Umbilical cord (tissue), 2 donors: ENCODE measurements around the gene ATL3. TPM values are rescaled to one million over a fixed set of nuclear protein-coding genes. Genes with fewer than 3 reads are reported as not detected.
"Not testable (repeated sequence)": the region's sequence is repeated elsewhere in the genome, so short reads cannot be mapped to it uniquely, and the experiment has no call there.

ENCODE experiments used
- DNase-seq: peaks from one replicate; pipeline ENCODE4 v3.0.0-alpha.2; 2015; ENCODE audit warnings: low spot score
- total RNA-seq: library from RNA; depleted of rRNA; stranded (reverse); fragments of >200 nt; gene quantifications from one replicate; pipeline ENCODE4 v1.2.3, GENCODE V29; 2014; ENCODE audit warnings: low replicate concordance; ENCODE audit not compliant: insufficient read depth

Gene ATL3
- total RNA-seq, 1 donor from 2014 or later, result 153 TPM

- DNase-seq, result peak; percentile 63
Observed at GRCh38 chr11:63682066-63683021, 11.2 kb upstream of the ATL3 start.

GRCh38 chr11:63681321-63682065, 10.3 kb upstream of the ATL3 start, which contains the start of gene RTN3:
Gene RTN3, plus strand, starts transcription at chr11:63681500. Its CDS starts 137 bp downstream, at chr11:63681637.
- peak; percentile 99 for DNase-seq

- no peak for DNase-seq
Observed at GRCh38 chr11:63680834-63681320, 9.7 kb upstream of the ATL3 start.

- DNase-seq, result no peak
Observed at GRCh38 chr11:63673579-63673978, 2.4 kb upstream of the ATL3 start.

GRCh38 chr11:63672936-63673539, 1.9 kb upstream of the ATL3 start:
- no peak for DNase-seq

- DNase-seq, result no peak
Observed at GRCh38 chr11:63672156-63672463, 934 bp upstream of the ATL3 start.

DNA sequence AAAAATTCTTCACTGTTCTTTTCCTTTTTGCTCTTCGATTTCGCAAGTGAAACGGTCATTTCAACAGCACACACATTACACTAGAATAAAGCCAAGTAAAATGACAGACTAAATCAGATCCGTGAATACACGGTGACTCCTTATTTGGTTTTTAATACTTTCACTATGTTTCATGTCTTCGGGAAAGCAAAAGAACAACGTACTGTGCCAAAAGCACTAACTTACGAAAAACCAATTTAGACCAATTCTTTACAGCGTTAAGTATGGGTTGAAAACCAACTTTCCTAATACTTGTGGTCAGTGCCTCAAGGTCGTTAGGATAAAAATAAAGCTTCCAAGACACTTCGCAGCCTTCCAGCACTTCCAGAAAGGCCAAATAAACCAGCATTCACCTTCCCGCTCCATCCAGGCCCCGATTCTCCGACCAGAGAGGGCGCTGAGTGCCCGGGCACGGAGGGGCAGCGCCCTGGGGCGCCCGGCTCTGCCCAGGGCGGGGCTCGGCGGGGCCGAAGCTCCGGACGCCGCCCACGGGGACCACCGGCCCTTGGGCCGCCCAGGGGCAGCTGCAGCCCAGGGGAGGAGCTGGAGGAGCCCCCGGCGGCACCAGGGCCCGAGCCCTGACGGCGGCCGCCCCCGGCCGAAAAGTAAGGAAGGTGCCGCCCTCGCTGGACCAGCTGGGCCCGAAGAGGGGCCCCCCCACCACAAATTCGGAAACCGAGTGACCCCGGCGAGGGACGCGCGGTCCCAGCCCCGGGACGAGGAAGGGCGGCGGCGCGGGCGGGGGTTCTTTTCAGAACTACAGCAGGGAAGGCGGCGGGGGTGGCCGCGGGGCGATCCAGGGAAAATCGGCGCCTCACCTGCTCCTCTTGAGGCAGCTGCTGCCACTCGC, 499 bp downstream of the ATL3 start:
- DNase-seq, result peak; percentile 65

DNA sequence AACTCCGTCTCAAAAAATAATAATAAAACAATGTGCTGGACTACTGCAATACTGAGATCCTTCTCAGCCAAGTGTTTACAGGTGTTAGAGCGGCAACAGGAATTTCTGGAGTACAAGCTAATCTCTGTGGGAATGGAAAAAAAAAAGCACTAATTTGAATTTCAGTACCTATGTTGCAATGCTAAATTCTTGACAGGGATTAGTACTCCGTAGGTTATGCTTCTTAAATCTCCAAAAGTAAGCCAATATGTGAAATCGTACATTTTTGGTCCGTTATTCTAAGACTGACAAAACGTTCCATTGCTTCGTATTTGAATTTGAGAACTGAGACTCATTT, 1.1 kb downstream of the ATL3 start:
- no peak for DNase-seq

- DNase-seq, result peak; percentile 89
Observed at GRCh38 chr11:63667995-63668795, 3.0 kb downstream of the ATL3 start.

DNA sequence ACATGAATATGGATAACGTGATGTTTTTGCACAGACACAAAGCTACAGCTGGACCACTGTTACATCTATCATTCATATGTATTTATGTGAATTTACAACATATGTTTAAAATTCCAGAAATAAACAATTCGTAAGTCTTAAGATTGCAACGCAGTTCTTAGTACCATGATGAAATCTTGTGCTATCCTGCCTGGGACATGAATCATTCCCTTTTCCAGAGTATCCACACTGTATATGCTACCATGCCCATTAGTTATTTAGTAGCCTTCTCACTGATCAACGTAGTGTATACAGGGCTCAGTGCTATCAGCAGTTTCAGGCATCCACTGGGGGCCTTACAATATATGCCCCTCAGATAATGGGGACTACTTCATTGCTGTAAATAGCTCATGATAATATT, 4.3 kb downstream of the ATL3 start:
- DNase-seq, result no peak

- DNase-seq, result no peak
Observed at GRCh38 chr11:63663809-63664208, 7.4 kb downstream of the ATL3 start.

DNA sequence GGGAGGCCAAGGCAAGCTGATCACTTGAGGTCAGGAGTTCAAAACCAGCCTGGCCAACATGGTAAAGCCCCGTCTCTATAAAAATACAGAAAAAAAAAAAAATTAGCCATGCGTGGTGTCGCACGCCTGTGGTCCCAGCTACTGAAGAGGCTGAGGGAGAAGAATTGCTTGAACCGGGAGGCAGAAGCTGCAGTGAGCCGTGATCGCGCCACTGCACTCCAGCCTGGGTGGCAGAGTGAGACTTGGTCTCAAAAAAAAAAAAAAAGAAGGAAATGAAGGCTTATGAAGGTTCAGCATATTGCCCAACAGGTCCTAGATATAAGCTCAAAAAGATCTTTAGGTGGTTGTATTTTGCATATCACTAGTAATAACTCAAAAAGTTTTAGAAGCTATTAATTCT, 10.2 kb downstream of the ATL3 start:
- DNase-seq, result no peak

DNA sequence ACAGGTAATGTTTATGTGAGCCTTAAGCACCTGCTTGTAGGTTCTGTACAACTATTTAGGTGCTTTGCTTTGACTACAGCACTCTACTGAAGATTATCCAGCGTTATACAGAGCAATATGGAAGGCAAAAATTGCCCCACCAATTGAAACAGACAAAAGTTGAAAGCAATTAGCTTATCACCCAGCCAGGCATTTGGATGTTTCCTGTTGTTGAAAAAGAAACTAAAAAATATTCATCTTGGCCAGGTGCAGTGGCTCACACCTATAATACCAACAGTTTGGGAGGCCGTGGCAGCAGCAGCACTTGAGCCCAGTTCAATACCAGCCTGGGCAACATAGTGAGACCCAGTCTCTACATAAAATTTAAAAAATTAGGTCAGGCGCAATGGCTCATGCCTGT, 18.5 kb downstream of the ATL3 start:
- DNase-seq, result no peak

GRCh38 chr11:63643205-63643604, 28.0 kb downstream of the ATL3 start:
- DNase-seq, result no peak

DNA sequence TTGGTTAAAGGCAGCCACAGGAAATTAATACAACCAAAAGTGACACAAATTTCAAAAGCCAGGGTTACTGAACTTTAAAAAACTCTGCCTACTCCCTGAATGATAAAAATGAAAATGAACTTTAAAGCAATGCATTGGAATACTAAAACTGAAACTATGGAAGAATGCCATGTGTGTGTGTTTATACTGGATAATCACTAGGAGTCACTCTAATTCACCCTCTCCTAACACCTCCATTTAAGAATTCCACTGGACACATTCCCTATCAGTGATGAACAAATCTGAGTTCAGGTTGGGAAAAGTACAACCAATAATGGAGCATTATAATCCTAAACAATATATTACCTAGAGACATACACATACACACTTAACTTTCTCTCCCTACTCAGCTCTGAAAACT, 29.4 kb downstream of the ATL3 start:
- DNase-seq, result no peak

DNA sequence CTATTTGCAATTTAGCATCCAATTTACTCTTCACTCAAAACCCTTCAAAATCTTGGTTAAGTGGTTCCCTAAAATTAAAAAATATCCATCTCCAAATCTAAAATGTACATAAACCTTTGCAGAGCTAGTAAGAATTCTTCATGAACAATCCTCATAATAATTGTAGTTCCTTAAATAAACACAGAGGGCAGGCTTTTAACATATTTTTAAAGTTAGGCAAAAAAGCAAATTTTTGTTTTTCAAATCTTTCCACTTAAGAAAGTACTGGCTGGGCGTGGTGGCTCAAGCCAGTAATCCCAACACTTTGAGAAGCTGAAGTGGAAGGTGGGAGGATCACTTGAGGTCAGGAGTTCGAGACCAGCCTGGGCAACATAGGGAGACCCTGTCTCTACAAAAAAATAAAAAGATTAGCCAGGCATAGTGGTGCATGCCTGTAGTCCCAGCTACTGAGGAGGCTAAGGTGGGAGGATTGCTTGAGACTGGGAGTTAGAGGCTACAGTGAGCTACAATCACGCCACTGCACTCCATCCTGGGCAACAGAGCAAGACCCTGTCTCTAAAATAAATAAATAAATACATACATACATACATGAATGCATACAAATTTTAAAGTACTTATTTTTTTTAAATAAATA, 31.9 kb downstream of the ATL3 start:
- peak; percentile 55 for DNase-seq

- not testable (repeated sequence) for DNase-seq
Observed at GRCh38 chr11:63638436-63638835, 32.7 kb downstream of the ATL3 start.

GRCh38 chr11:63635762-63636465, 35.3 kb downstream of the ATL3 start:
- DNase-seq, result peak; percentile 63

- no peak for DNase-seq
Observed at GRCh38 chr11:63629426-63629825, 41.8 kb downstream of the ATL3 start.
